ENCODE measurements around the gene NCKAP5L. TPM values are rescaled to one million over a fixed set of nuclear protein-coding genes. Genes with fewer than 3 reads are reported as not detected.
A peak's percentile ranks its signal among the peaks of the same experiment; 100 is the strongest.
"Not testable (repeated sequence)": the region's sequence is repeated elsewhere in the genome, so short reads cannot be mapped to it uniquely, and the experiment has no call there.

NCKAP5L gene
- total RNA-seq, 1 donor from 2014 or later, result 34.5 TPM

GRCh38 chr12:49866859-49867569 lies 38.8 kb upstream of the NCKAP5L start:
- peak; percentile 96 for TF ChIP-seq CTCF (IDR thresholded peaks at IDR 0.05; ENCODE audit: unreplicated experiment)

GRCh38 chr12:49865782-49866135 lies 37.5 kb upstream of the NCKAP5L start:
- H3K27ac Mint-ChIP-seq, result no peak overlapping the region
- no peak for TF ChIP-seq CTCF (IDR thresholded peaks at IDR 0.05; ENCODE audit: unreplicated experiment)
- DNase-seq (ENCODE audit: low spot score, unreplicated experiment), result no peak
- H3K4me3 Mint-ChIP-seq (ENCODE audit: low read depth), result no peak overlapping the region
- peaks cover 11% of the 10 kb centered on the region for H3K4me1 Mint-ChIP-seq (ENCODE audit: low read depth)
- no peaks in the 10 kb centered on the region for H3K36me3 Mint-ChIP-seq (ENCODE audit: insufficient read depth)
- peaks cover 26% of the 10 kb centered on the region for H3K27me3 Mint-ChIP-seq
- H3K9me3 Mint-ChIP-seq (ENCODE audit: low read depth), result no peaks in the 10 kb centered on the region

More at GRCh38 chr12:49866859-49867569, 38.8 kb upstream of the NCKAP5L start:
- Mint-ChIP-seq H3K27me3 (peaks cover 26% of the 10 kb centered on the region), H3K4me1 (ENCODE audit: low read depth) (peaks cover 11% of the 10 kb centered on the region), H3K27ac (peak overlapping the region; percentile 53), H3K36me3 (ENCODE audit: insufficient read depth) (no peaks in the 10 kb centered on the region), H3K9me3 (ENCODE audit: low read depth) (no peaks in the 10 kb centered on the region), H3K4me3 (ENCODE audit: low read depth) (no peak overlapping the region)
- peak; percentile 82 for DNase-seq (ENCODE audit: low spot score, unreplicated experiment)

GRCh38 chr12:49865109-49865781 lies 37.0 kb upstream of the NCKAP5L start:
- H3K4me3 Mint-ChIP-seq (ENCODE audit: low read depth), result no peak overlapping the region
- H3K36me3 Mint-ChIP-seq (ENCODE audit: insufficient read depth), result no peaks in the 10 kb centered on the region
- H3K27ac Mint-ChIP-seq, result no peak overlapping the region
- peaks cover 26% of the 10 kb centered on the region for H3K27me3 Mint-ChIP-seq
- H3K4me1 Mint-ChIP-seq (ENCODE audit: low read depth), result peaks cover 11% of the 10 kb centered on the region
- DNase-seq (ENCODE audit: low spot score, unreplicated experiment), result no peak
- H3K9me3 Mint-ChIP-seq (ENCODE audit: low read depth), result no peaks in the 10 kb centered on the region
- TF ChIP-seq CTCF (IDR thresholded peaks at IDR 0.05; ENCODE audit: unreplicated experiment), result no peak

- TF ChIP-seq CTCF (IDR thresholded peaks at IDR 0.05; ENCODE audit: unreplicated experiment), result no peak
- peaks cover 11% of the 10 kb centered on the region for H3K4me1 Mint-ChIP-seq (ENCODE audit: low read depth)
- H3K9me3 Mint-ChIP-seq (ENCODE audit: low read depth), result peaks cover 2% of the 10 kb centered on the region
- no peak overlapping the region for H3K4me3 Mint-ChIP-seq (ENCODE audit: low read depth)
- no peak overlapping the region for H3K27ac Mint-ChIP-seq
- DNase-seq (ENCODE audit: low spot score, unreplicated experiment), result no peak
- H3K36me3 Mint-ChIP-seq (ENCODE audit: insufficient read depth), result no peaks in the 10 kb centered on the region
- peaks cover 26% of the 10 kb centered on the region for H3K27me3 Mint-ChIP-seq
These were observed 36.5 kb upstream of the NCKAP5L start for GRCh38 chr12:49864798-49865090.

- Mint-ChIP-seq H3K4me3 (ENCODE audit: low read depth) (no peak overlapping the region), H3K4me1 (ENCODE audit: low read depth) (peaks cover 10% of the 10 kb centered on the region), H3K9me3 (ENCODE audit: low read depth) (peaks cover 3% of the 10 kb centered on the region), H3K27ac (no peak overlapping the region), H3K36me3 (ENCODE audit: insufficient read depth) (no peaks in the 10 kb centered on the region), H3K27me3 (peaks cover 26% of the 10 kb centered on the region)
- TF ChIP-seq CTCF (IDR thresholded peaks at IDR 0.05; ENCODE audit: unreplicated experiment), result no peak
- DNase-seq (ENCODE audit: low spot score, unreplicated experiment), result no peak
These were observed 36.0 kb upstream of the NCKAP5L start for GRCh38 chr12:49863946-49864797.

GRCh38 chr12:49860921-49861320 lies 32.7 kb upstream of the NCKAP5L start:
- not testable (repeated sequence) for H3K36me3 Mint-ChIP-seq (ENCODE audit: insufficient read depth); H3K9me3 Mint-ChIP-seq (ENCODE audit: low read depth); DNase-seq (ENCODE audit: low spot score, unreplicated experiment); H3K27ac Mint-ChIP-seq; H3K4me1 Mint-ChIP-seq (ENCODE audit: low read depth); H3K4me3 Mint-ChIP-seq (ENCODE audit: low read depth)
- peaks cover 31% of the 10 kb centered on the region for H3K27me3 Mint-ChIP-seq

GRCh38 chr12:49855890-49856289 lies 27.7 kb upstream of the NCKAP5L start:
- not testable (repeated sequence) for H3K4me3 Mint-ChIP-seq (ENCODE audit: low read depth); H3K9me3 Mint-ChIP-seq (ENCODE audit: low read depth)
- H3K27me3 Mint-ChIP-seq, result peaks cover 32% of the 10 kb centered on the region

More at GRCh38 chr12:49855890-49856289, 27.7 kb upstream of the NCKAP5L start:
- DNase-seq (ENCODE audit: low spot score, unreplicated experiment); H3K4me1 Mint-ChIP-seq (ENCODE audit: low read depth); H3K36me3 Mint-ChIP-seq (ENCODE audit: insufficient read depth); H3K27ac Mint-ChIP-seq: not testable (repeated sequence)

Data from progenitor cell of endocrine pancreas (in vitro differentiated cells).